Measurements from ENCODE around the gene ERC2.
A peak's percentile ranks its signal among the peaks of the same experiment; 100 is the strongest.

The ERC2 gene

DNA sequence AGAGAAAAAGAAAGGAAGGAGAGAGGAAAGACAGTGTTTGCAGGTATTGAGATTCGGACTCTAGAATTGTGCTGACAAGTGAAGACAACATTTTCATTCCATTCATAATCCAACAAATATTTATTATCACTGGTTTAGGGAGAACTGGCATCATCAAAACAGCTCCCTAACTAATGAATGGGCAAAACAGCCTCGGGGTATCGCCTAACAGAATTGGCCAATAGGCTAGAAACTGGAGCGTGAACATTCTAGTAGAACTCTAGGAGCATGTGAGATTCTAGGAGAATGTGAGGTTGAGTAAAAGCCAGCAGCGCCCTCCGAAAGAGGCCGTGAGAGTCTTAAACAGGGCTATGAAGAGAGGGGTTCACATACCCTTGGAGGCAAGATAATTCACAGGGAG lies 759.3 kb downstream of the ERC2 start:
- no peak for TF ChIP-seq POLR2A (IDR thresholded peaks at IDR 0.05; ENCODE audit: extremely low read depth, insufficient read length)
- TF ChIP-seq, protein P1, sequence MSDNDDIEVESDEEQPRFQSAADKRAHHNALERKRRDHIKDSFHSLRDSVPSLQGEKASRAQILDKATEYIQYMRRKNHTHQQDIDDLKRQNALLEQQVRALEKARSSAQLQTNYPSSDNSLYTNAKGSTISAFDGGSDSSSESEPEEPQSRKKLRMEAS (IDR thresholded peaks at IDR 0.05; ENCODE audit: low read depth, low read length): no peak
- no peak for TF ChIP-seq MYC (IDR thresholded peaks at IDR 0.05; ENCODE audit: low read depth, low read length)
- TF ChIP-seq, protein P2, sequence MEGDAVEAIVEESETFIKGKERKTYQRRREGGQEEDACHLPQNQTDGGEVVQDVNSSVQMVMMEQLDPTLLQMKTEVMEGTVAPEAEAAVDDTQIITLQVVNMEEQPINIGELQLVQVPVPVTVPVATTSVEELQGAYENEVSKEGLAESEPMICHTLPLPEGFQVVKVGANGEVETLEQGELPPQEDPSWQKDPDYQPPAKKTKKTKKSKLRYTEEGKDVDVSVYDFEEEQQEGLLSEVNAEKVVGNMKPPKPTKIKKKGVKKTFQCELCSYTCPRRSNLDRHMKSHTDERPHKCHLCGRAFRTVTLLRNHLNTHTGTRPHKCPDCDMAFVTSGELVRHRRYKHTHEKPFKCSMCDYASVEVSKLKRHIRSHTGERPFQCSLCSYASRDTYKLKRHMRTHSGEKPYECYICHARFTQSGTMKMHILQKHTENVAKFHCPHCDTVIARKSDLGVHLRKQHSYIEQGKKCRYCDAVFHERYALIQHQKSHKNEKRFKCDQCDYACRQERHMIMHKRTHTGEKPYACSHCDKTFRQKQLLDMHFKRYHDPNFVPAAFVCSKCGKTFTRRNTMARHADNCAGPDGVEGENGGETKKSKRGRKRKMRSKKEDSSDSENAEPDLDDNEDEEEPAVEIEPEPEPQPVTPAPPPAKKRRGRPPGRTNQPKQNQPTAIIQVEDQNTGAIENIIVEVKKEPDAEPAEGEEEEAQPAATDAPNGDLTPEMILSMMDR (IDR thresholded peaks at IDR 0.05; ENCODE audit: low read depth, low read length): no peak
- no peak overlapping the region for H3K4me3 ChIP-seq (ENCODE audit: low read depth, low read length)
- no peak for DNase-seq (ENCODE audit: low read depth)

DNA sequence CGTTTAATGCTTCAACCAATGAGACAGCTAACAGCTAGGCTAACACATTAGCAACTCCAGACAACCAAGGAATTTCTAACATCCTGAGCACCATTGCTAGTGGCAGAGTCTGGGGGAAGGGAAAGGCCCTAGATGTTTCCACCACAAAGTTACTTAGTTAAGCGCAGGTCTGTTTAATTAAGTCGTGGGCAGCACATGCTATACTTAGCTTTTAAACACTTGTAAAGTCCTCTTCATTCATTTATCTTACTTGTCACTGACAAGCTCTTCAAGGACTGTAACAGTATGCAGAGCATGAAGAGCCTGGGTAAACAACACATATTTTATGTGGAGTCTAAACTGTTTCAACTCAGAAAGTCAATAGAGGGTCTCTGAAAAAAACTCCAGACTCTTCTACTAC lies 760.0 kb downstream of the ERC2 start:
- DNase-seq (ENCODE audit: low read depth): no peak
- H3K4me3 ChIP-seq (ENCODE audit: low read depth, low read length): no peak overlapping the region
- TF ChIP-seq, protein P2 (IDR thresholded peaks at IDR 0.05; ENCODE audit: low read depth, low read length): no peak
- TF ChIP-seq, protein P1 (IDR thresholded peaks at IDR 0.05; ENCODE audit: low read depth, low read length): no peak
- TF ChIP-seq MYC (IDR thresholded peaks at IDR 0.05; ENCODE audit: low read depth, low read length): no peak
- TF ChIP-seq POLR2A (IDR thresholded peaks at IDR 0.05; ENCODE audit: extremely low read depth, insufficient read length): no peak

DNA sequence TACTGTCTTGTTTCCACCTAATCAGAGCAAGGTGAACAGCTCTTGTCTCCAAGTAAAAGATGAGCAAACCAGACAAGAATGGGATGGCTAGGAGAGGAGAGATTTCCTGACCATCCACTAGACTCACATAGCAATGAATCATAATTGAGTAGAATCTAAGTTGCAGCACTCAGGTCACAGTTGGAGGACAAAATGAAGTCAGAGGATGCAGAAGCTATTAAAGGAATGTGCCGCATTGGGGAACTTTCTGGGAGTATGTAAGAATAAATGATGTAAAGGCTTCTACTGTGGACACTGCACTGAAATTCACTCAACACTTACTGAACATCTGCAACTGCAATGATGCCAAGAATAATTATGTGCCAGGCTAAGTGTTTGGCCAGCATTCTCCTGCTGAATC lies 763.7 kb downstream of the ERC2 start:
- H3K4me3 ChIP-seq (ENCODE audit: low read depth, low read length): no peak overlapping the region
- TF ChIP-seq, protein P1 (IDR thresholded peaks at IDR 0.05; ENCODE audit: low read depth, low read length): no peak
- TF ChIP-seq MYC (IDR thresholded peaks at IDR 0.05; ENCODE audit: low read depth, low read length) (no peak), POLR2A (IDR thresholded peaks at IDR 0.05; ENCODE audit: extremely low read depth, insufficient read length) (no peak)
- TF ChIP-seq, protein P2 (IDR thresholded peaks at IDR 0.05; ENCODE audit: low read depth, low read length): no peak
- DNase-seq (ENCODE audit: low read depth): no peak

DNA sequence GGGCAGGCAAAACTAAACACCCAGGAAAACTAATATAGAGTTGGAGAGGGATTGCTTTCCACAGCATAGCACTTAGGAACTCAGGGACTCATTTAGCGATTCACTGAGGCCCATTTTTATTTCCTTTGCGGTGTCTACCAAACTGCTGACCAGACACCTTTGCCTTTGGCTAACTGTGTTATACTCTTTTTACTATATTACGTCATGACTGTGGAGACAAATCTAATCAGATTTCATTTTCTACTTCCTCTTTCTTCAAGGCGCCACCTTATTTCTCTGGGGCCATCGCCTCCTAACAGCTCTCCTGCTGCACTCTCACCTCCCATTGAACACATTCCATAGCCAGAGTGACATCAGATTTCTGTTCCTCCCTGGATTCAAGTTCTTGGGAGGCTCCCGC lies 765.4 kb downstream of the ERC2 start:
- TF ChIP-seq POLR2A (IDR thresholded peaks at IDR 0.05; ENCODE audit: extremely low read depth, insufficient read length): no peak
- no peak for TF ChIP-seq MYC (IDR thresholded peaks at IDR 0.05; ENCODE audit: low read depth, low read length)
- TF ChIP-seq, protein P1 (IDR thresholded peaks at IDR 0.05; ENCODE audit: low read depth, low read length): no peak
- TF ChIP-seq, protein P2 (IDR thresholded peaks at IDR 0.05; ENCODE audit: low read depth, low read length): no peak
- no peak overlapping the region for H3K4me3 ChIP-seq (ENCODE audit: low read depth, low read length)
- peak; percentile 4 for DNase-seq (ENCODE audit: low read depth)

DNA sequence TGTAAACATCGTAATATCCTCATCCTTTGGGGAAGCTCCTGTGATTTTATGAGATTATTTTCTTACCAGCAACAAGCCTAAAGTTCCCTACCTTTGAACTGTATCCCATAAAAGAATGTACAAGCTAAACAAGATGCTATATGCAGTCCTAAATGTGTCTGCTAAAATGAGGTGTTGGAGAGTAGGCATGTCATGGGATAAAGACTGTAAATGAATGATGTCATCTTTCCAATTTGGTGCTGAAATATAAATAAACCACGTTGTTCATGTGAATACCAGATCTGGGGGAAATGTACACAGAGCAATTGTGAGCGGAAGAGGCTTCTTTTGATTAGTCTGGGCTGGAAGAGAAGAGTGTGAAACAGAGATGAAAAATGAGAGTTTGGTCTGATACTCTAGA lies 766.3 kb downstream of the ERC2 start:
- TF ChIP-seq, protein P2 (IDR thresholded peaks at IDR 0.05; ENCODE audit: low read depth, low read length): no peak
- TF ChIP-seq, protein P1 (IDR thresholded peaks at IDR 0.05; ENCODE audit: low read depth, low read length): no peak
- TF ChIP-seq POLR2A (IDR thresholded peaks at IDR 0.05; ENCODE audit: extremely low read depth, insufficient read length) (no peak), MYC (IDR thresholded peaks at IDR 0.05; ENCODE audit: low read depth, low read length) (no peak)
- no peak for DNase-seq (ENCODE audit: low read depth)
- no peak overlapping the region for H3K4me3 ChIP-seq (ENCODE audit: low read depth, low read length)

DNA sequence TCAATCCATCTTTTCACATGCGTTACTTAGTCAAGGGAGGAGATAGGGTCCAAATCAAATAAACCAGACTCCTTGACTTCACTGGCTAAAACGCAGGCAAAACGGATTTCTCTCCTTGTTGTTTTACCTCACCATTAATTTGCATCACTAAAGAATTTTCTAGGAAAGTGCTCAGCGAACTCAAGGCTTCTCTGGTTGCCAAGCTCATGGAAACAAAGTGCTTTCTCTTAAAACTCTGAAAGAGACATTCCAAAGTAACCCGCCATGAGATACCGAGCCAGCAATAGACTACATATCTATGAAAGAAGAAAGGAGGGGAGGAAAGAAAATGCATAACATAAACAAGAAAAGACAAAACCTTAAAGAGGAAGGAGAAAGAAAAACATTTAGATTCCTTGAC lies 769.4 kb downstream of the ERC2 start:
- no peak for DNase-seq (ENCODE audit: low read depth)
- no peak overlapping the region for H3K4me3 ChIP-seq (ENCODE audit: low read depth, low read length)
- no peak for TF ChIP-seq MYC (IDR thresholded peaks at IDR 0.05; ENCODE audit: low read depth, low read length)
- TF ChIP-seq, protein P1 (IDR thresholded peaks at IDR 0.05; ENCODE audit: low read depth, low read length): no peak
- TF ChIP-seq POLR2A (IDR thresholded peaks at IDR 0.05; ENCODE audit: extremely low read depth, insufficient read length): no peak
- TF ChIP-seq, protein P2 (IDR thresholded peaks at IDR 0.05; ENCODE audit: low read depth, low read length): no peak

Measured in NB4 (cell line).